GM11168 (cell line): Measurements from ENCODE around the gene LATS2.

Source experiments
- in situ Hi-C: fragments of 300-500 bp; cut with MboI; formaldehyde crosslinking; loops from one replicate; pipeline ENCODE4 v1.12.0; 2022; ENCODE audit warnings: low sequenced_read_pairs; ENCODE audit not compliant: unreplicated experiment

The LATS2 gene

DNA sequence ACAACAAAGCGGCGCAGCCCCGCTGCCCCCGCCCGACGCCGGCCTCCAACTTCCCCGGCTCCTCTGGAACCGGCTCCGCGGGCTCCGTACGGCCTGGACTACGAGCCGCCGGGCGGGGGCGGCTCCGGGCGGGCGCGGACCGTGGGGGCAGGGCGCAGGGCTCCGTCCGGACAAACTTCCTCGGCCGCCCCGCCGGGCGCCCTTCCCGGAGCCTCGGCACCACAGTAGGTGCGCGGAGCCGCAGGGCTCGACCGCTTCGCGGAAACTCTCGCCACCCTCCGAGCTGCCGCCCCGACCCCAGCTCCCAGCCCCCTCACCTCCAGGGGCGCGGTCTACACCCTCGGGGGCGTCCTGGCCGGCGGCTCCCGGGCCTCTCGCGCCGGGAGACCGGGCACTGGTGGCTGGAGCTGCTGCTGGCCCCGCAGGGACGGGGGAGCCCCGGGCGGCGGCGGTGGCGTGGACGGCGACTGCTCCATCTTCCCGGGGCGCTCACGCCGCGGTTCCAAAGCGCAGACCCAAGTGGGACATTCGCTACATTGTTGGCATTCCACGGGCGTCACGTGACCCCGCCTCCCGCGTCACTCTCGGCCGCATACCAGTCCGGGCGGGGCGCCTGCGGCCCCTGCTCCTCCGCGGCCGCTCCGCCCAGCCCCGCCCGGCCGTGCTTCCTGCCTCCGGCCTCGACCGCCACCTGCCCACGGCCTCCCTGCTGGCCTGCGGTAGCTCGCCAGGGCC lies at the start of gene LATS2:
LATS2 (minus strand) TSS at position 558 of the 735 bp plus-strand sequence. CDS start 15,560 bp downstream, outside the sequence.
- in situ Hi-C loops: no loop called here

GRCh38 chr13:21109168-21109567 lies 47.8 kb upstream of the LATS2 start:
- in situ Hi-C loops: no loop called here

- in situ Hi-C loops: no loop called here
Observed at GRCh38 chr13:21106089-21106488, 44.7 kb upstream of the LATS2 start.

DNA sequence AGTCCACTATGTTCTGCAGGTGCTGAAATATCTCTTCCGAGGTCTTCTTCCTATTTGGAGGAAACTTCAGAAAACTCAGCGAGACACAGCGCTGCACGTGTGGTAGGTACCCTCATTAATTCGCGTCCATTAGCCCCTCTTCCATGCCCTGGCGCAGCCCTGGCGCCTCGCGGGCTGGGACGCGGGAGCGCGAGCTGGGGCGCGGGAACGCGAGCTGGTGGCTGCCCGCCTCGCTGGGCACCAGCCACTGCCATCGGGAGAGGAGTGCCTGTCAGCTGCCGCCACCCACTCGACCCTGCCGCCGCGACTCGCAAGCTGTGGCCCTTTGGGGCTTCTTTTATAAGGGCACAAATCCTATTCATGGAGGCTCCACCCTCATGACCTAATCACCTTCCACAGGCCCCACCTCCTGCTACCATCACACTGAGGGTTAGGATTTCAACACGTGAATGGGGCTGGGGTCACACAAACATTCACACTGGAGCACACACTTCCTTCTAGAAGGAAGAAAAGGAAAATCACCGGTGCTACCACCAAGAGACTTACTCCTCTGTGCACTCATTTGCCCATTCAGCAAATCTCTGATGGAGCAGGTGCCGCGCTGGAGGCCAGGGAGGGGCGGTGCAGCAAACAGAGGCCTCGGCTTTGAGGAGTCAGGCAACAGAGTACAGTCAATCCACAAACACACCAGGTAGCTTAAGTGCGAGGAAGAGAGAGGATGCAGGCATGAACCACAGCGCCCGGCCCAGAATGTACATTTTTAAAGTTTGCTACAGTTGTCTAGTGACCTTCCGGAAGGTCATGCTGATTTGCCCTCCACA lies 43.0 kb upstream of the LATS2 start:
- in situ Hi-C loops: no loop called here

DNA sequence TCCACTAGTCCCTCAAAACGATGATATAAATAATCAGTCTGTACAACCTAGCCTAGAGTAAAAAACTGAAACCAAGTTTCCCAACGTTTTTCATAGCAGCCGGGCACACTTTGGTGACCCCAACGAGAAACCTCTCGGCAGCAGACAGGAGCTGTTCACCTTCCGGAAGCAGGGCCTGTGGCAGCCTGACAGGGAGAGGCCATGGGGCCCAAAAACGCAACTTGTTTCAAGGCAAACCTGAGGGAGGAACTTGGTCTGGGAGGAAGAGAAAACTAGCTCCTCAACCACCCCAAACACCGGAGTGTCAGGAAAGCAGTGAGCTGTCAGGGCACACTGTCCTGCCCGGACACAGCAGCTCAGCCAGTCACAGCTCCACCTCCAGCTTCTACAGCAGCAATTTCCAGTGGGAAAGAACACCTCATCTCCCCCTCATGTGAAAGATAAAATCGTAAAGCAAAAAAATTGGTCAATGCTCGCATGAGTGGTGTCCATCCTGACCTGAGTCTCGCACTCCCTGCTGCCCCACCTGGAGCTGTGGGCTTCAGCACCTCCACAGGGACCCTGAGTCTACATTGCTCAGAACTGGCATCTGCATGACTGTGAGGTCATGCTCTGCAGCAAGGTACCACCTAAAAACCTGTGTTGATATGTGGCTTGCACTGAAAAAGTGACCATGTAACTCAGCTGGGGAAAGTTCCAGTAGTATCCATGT lies 40.6 kb upstream of the LATS2 start:
- in situ Hi-C loops: no loop called here

DNA sequence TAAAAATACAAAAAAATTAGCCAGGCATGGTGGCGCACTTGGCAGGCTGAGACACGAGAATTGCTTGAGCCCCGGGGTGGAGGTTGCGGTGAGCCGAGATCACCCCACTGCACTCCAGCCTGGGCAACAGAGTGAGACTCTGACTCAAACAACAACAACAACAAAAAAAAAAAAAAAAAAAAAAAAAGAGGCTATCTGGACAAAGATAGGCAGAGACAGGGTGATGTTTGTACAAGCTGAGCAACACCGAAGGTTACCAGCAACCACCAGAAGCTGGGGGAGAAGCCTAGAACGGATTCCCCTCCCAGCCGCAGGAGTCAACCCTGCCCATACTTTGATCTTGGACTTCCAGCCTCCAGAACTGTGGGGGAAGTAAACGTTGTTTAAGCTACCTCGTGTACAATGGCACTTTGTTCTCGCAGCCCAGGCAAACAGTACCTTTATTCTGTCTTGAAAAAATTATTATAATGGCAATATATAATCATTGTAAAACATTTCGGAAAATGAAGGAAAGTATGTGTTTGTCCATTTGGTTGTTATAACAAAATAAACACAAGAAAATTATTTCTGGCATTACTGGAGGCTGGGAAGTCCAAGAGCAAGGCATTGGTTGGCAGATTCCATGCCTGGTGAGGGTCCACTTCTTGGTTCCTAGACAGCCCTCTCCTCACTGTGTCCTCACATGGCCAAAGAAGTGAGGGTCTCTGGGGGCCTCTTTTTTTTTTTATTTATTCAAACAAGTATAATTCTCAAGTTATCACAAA lies 39.8 kb upstream of the LATS2 start:
- in situ Hi-C loops: no loop called here

DNA sequence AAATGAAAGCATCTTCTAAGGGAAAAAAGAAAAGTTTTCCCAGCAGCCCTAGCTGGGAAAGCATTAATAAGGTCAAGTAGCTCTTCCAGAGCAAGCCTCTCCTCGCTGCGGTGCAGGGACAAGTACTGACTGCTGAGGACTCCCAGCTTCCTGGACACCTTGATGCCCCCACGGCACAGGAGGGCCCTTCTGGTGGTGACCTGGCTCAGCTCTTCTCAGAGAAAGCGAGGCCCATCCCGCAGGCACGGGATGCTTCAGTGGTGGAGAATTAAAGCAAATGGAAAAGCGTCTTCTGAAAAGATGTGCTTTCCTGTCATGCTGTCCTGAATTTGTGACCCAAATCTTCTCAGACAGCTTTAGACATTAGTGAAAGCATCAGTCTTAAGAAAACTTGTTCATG lies 38.8 kb upstream of the LATS2 start:
- in situ Hi-C loops: no loop called here

DNA sequence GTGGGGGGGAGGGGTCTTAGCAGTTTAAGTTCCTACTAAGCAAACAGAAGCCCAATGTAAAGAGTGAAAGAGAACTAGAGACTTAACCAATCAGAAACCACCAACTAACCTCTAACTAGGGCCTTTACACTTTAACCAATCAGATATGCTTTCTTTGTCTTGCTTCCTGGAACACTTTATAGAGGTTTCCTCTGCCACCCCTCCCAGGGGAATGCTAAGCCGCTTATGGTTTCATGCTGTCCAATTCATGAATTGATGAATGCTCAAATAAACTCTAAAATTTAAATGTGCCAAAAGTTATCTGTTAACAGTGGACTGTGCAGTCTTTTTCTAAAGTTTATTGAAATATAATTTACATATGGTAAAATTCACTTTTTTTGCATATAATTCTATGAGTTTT lies 33.9 kb upstream of the LATS2 start:
- in situ Hi-C loops: no loop called here

DNA sequence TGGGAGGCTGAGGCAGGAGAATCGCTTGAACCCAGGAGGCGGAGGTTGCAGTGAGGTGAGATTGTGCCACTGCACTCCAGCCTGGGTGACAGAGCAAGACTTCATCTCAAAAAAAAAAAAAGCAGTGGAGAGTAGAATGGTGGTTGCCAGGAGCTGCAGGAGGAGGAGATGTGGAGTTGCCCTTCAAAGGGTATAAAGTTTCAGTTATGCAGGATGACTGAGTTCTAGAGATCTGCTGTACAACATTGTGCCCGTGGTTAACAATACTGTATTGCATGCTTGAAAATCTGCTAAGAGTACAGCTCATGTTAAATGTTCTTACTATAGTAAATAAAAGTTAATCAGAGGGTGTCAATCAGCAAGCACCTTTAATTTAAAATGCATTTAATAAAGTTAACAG lies 28.4 kb upstream of the LATS2 start:
- in situ Hi-C loops: no loop called here

- in situ Hi-C loops: no loop called here
Observed at GRCh38 chr13:21088534-21088933, 27.1 kb upstream of the LATS2 start.

GRCh38 chr13:21086929-21087328 lies 25.5 kb upstream of the LATS2 start:
- in situ Hi-C loops: no loop called here

- in situ Hi-C loops: no loop called here
Observed at GRCh38 chr13:21081926-21082325, 20.5 kb upstream of the LATS2 start.

DNA sequence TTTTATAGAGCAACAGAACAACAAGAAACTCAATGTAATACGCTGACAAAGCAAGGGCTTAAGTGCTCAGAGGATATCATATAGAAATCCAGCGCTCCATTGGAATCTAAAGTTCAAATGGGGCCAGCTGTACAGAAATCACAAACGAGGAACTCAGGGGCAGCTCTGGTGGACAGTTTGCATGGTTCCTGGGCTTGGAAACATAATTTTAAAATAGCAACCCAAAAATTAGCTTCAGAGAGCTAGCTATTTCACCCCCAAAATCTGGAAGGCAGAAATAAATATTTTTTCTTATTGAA lies 19.2 kb upstream of the LATS2 start:
- in situ Hi-C loops: no loop called here

DNA sequence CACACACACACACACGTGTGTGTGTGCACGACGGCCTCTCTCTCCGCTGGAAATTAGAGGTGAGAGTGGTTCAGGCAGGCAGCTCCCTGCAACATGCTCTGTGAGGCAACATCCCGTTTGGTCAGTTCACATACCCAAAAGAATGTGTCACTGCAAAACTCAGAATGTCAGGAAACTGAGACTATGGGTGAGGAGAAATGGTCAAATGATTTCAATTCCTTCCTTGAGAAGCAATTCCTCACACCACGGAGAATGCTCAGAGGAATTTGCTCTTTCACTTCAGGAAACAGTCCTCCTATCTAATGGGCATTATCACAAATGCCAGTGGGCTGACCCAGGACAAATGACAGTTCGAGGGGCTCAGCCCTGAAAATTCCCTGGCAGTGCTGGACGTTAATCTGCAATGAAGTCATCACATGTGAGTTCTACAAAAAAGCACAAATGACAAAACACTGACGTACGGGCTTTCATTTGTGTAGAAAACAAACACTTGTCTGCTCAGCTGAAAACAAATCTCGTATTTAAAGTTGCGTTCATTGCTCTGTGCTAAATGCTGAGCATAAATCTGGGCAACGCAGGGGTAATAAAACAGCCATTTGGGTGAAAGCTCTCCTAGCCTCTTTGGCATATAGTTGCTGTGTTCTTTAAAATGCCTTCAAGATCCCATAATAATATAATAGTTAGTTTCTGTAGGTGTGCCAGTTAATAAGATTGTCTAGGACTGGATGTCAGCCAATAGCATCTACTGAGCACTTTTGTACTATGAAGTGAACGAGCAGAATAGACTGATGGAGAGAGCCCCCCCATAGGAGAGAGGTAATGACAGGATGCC lies 18.6 kb upstream of the LATS2 start:
- in situ Hi-C loops: no loop called here

DNA sequence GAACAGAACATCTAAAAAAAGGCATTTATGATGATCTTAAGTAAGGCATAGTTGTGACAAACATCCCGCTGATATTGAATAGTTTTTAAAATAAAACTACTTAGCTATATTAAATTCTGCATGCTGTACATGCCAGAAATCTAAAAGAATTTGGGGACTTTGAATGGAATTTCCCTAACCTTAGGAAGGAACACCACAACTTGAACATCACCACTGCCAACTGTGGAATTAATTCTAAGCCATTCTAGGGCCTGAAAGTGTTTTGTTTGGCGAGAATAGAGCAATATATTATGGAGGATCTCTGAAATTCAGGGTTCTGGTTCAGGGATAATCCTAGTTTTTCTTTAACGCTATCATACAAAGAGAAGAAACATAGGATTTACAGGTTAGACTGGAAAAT lies 17.8 kb upstream of the LATS2 start:
- in situ Hi-C loops: no loop called here

DNA sequence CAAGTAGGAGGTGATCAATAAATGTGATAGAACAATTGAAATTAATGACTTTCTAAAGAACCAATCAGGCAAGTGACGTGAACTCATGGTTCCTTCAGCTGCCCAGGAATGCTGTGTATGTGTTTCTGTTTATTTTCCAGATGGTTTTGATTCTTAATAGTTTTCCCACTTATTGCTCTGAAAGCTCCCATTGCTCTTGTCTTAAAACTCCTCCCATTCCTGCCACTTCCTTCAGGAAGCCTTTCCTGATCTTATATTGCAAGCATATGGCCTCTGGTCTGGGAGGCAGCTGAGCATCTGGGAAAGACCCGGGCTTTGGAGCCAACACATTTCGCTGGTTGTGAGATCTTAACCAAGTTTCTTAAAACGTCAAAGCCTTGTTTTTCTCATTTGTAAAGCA lies 17.1 kb upstream of the LATS2 start:
- in situ Hi-C loops: no loop called here

GRCh38 chr13:21077788-21078353 lies 16.5 kb upstream of the LATS2 start:
- in situ Hi-C loops: no loop called here

DNA sequence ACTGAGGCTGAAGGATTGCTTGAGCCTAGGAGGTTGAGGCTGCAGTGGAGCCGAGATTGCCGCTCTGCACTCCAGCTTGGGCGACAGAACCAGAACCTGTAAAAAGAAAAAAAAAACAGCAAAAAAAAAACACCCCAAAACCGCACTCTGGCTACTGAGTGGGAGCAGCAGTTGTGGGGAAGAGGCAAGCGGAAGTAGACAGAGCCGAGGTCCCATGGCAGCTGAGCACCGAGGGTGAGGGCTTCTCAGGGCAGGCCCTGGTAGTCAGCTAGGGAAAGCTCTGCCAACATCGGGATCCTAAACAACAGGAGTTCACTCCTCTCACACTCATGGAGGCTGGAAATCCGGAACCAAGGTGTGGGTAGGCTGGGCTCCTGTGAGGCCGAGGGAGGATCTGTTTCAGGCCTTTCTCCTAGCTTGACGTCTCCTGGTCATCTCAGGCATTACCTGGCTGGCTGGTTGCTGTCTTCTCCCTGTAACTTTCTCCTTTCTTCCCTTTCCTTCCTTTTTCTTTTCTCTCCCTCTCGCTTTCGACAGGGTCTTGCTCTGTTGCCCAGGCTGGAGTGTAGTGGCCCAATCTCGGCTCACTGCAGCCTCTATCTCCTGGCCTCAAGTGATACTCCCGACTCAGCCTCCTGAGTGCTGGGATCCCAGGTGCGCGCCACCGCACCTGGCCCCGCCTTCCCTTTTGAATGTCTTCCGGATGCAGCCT lies 15.8 kb upstream of the LATS2 start:
- in situ Hi-C loops: no loop called here

DNA sequence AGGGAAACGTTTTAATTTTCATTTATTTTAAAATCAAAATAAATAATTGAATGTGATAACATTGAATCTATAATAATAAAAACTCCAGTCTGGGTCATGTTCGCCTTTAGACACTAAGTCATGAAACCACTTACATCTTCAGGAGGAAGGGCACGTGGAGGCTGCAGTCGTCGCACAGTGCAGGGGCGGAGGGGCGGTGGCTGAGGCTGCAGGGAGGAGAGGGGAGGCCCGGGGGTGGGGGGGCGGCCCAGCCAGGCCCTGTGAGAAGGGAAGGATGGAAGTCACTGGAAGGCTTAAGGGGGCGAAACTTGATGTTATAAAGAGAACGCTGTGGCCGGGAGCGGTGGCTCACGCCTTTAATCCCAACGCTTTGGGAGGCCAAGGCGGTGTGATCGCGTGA lies 14.9 kb upstream of the LATS2 start:
- in situ Hi-C loops: no loop called here
